Stimulated activated CD8-positive, alpha-beta memory T cell treated with anti-CD3 and anti-CD28 coated beads, Interleukin-12 subunit alpha, Interleukin-12 subunit beta, amount 100 ng/mL, for 24 hours (primary cell): Measurements from ENCODE around the gene GHR.

Experiments used
- DNase-seq: peaks from one replicate; pipeline ENCODE4 v3.0.0-alpha.2; 2020; ENCODE audit errors: extremely low read depth

Gene GHR

DNA sequence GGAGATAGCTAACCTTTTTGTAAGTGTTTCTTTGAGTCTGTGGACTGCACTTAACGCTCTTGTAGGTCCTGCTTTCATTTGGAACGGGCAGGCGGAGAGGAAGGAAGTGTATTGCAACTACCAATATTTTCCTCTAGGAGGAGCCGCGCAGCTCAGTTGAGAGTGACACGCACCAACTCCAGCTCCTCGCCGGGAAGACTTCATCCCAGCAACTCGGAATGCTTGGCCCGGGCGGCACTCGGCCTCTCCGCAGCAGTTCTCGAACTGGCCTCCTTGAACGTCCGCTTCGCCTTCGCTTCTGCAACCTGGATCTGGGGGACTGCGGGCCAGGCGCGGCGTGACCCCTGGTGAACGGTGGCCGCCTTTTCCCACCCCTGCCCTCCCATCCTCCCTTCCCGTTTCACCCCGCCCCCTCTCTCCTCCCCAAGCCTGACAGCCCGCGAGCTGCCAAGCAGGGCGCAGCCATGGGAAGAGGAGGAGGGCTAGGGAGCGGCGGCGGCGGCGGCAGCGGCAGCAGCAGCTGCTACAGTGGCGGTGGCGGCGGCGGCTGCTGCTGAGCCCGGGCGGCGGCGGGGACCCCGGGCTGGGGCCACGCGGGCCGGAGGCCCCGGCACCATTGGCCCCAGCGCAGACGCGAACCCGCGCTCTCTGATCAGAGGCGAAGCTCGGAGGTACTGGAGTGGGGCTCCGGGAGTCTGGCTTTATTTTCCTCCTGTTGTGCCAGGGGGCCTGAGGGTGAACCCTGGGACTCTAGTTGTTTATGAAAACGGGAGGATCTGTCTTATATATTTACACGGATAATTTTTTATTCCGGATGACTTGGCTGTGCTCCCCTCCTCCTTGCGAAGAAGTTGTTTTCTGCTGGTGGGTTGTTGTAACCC lies at the start of gene GHR:
Gene GHR, plus strand, starts transcription at position 155 of the 881 bp plus-strand sequence. CDS start 142,436 bp downstream, outside the sequence.
- DNase-seq, result no peak

DNA sequence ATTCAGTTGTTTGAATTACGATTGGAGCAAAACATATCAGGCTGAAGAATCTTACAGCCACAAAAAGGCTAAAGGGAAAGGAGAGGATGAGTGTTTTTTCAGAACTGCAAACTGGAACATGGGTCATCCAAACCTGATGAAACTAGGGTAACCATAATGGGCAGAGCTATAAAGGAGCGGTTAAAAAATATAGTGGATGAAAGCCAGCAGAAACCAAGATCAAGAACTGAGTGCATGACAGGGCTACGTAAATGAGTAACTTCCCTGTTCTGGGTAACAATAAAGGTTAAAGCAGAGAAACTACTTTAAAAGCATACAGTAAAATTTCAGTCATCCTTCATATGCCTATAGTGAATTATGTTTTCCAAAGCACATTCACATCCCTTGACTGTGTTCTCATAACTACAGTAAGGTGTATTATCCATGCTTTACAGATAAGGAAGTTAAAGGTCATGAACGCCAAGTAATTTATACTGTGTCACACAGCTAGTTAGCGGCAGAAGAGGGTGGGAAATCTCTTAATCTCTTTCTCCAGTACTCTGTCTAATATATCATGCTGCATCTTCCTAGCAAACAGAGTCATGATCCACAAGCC lies 48.5 kb upstream of the GHR start:
- DNase-seq, result no peak

DNA sequence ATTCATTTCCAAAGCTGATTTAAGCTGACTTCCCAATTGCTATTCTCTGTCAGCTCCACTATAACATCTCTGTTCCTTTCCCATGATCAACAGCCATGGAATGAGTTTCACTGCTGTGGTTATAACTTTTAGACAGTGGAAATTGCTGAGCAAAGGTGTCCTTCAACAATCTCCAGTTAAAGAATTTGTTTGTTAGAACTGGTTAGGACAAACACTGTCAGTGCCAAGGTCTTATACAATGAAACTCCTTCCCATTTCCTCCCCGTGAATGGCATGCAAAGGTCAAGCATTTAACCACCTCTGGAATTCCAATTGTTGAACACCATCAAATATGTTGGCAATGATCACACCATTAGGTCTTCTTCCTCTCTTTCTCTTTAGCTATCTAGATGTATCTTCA lies 45.7 kb upstream of the GHR start:
- DNase-seq, result no peak

DNA sequence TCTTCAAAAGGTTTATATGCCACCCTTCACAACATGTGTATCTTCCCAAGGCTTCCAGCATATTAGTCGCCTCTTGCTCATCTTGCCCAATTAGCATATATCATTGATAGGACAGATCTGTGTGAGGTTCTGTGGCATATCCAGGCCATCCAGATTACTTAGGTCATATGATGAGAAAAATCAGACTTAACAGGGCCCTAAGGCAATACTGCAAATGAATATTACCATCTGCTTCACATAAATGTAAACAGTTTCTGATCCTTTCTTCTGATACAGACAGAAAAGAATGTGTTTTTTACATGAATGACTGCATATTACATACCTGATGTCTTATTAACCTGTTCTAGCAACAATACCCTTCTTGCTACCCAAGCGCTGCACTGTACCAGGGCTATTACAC lies 41.3 kb upstream of the GHR start:
- DNase-seq, result no peak

DNA sequence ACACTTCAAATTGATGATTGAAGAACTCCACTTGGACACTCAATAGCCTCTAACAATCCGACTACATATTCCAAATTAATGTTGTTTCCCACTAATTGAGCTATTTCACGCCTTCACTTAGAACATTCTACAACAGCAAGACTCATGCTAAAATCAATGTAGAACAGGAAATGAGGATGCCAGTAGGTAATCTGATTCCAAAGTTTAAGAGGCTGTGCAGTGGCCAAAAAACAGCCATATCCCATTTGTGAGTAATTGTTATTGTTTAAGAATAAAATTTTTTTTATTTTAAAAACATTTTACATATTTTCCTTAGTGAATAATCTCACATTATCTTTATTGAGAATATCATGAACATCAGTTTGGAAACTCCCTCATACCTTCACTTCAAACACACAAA lies 35.7 kb upstream of the GHR start:
- no peak for DNase-seq

DNA sequence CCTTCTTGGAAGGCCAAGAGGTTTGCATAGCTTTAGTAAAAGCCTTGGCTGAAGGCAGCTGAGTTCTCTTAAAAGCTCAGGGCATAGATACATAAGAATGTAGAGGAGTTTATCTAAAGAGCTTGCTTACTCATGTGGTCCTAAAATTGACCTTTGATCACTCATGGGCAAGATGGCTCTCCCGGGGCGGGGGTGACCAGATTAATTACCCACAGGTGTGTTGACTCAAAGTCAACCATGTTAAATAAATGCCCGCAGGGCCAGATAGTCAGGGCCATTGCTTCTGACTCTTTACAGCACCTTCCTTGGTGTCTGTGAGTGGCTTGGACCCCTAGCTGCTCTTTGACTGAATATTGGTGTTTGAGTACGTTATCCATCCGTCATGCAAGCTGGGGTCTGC lies 33.1 kb upstream of the GHR start:
- DNase-seq, result no peak

DNA sequence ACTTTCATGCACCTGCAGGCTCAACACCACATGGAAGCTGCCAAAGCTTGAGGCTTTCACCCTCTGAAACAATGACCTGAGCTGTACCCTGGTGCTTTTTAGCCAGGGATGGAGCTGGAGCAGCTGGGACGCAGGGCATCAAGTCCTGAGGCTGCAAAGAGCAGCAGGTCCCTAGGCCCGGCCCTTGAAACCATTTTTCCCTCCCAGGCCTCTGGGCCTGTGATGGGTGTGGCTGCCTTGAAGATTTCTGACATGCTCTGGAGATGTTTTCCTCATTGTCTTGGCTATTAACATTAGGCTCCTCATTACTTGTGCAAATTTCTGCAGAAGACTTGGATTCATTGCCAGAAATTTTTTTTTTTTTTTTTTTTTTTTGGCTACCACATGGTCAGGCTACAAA lies 30.3 kb upstream of the GHR start:
- no peak for DNase-seq

DNA sequence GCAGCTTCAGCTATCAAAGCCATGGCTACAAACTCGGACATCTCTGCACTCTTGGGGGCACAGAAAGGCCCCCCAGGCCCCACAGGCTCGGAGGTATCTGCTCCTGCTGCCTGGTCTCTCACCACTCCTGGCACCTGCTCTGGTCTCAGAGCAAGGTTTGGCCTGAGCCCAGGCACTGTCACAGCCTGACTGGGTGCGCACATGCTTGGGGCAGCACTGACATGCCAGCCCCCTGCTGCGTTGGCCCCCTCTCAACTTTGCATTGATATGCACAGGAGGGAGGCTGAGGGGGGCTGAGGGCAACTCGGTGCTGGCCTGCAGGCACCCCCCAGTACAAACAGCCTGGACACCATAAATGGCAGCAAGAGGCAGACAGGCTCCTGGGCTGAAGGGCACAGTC lies 27.1 kb upstream of the GHR start:
- no peak for DNase-seq

DNA sequence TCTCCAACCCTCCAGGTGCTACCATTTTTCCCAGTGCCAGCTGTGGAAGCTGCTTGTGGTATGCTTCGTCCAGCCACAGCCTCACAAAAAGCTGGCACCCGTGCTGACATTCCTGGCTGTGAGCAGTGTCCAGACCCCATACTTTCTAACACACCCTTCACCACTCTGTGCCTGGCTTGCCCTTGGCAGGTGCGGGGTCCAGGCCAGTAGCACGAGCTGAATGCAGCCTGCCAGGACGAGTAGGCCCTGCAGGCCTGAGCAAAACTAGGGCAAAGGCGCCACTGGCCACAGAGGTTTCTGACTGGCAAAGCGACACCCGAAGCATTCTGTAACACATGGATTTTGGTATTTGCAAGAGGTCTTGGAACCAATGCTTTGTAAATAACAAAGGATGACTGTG lies 26.0 kb upstream of the GHR start:
- no peak for DNase-seq

DNA sequence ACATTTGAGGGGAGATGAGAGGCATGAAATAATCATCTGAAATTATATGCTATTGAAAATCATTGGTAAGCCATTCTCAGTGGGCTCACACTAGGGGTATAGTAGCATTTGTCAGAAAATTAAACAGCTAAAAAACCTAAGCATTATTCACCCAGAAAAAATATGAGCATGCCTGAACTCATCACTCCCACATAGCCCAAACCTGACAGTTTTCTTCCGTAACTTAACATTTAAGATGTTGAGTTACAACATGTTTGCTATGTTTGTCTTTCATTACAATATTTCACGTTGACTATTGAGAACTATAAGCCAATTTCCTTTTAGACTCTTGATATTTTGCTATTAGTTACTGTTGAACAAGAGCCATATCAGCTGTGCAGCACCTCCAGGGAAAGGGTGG lies 23.5 kb upstream of the GHR start:
- no peak for DNase-seq

DNA sequence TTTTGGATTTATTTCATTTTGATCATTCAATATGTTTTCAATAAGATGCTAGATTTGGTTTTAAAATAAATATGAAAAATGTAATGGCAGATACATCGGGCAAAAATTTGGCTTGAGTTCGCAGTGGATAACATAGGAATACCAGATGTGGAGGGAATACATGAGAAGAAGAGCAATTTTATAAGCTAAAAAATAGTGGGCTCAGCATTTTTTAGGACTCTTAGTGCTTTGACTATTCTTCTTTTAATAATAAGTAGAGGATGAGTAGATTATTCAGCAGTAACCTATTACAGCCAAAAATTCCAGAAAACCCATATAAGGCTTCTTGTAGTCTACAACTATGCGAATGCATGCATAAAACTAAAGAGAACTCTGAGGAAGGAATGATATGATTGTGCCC lies 22.8 kb upstream of the GHR start:
- no peak for DNase-seq

DNA sequence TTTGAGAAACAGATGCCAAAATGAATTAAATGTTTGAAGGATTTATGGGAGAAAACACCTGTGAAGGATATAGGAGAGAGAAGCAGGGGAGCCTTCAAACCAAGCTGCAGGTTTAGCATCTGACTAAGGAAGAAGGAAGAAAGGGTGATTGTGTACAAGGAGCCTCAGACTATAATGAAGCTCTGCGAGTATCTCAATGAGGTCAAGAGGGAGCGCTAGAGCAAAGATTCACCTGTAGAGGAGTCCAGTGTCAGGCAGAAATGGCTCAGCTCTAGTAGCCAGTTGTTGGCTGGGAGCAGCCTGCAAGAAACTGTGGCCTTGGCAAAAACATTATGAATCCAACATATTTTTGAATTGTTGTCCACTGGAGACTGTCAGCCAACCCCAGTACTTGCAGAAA lies 20.0 kb upstream of the GHR start:
- DNase-seq, result no peak

DNA sequence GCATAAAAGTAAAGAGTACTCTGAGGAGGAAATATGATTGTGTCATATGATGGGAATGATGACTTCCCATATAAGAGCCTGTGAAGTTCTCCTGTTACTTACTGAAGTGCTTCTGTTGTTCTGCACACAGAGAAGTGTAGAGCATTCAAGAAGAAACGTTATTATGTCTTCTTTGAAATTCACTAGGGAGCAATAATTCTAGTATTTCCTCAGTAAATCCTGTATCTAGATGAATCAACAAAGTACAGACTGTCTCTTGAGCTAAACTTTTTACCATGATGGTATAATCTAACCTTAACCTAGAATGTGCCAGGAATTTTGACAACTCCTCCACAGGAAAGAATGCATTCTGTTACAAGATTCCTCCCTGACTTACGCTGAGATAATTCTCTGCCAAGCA lies 18.9 kb upstream of the GHR start:
- DNase-seq, result no peak

DNA sequence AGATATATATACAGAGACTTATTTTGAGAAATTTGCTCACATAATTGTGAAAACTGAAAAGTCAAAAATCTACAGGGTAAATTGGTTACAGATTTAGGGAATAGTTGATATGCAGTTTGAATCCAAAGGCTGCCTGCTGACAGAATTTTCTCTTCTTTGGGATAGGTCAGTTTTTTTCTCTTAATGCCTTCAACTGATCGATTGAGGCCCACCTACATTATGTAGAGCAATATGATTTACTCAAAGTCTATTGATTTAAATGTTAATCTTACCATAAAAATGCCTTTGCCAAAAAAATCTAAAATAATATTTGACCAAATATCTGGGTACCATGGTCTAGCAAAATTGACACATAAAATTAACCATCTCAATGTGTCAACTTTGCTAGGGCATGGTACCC lies 3.9 kb upstream of the GHR start:
- no peak for DNase-seq

DNA sequence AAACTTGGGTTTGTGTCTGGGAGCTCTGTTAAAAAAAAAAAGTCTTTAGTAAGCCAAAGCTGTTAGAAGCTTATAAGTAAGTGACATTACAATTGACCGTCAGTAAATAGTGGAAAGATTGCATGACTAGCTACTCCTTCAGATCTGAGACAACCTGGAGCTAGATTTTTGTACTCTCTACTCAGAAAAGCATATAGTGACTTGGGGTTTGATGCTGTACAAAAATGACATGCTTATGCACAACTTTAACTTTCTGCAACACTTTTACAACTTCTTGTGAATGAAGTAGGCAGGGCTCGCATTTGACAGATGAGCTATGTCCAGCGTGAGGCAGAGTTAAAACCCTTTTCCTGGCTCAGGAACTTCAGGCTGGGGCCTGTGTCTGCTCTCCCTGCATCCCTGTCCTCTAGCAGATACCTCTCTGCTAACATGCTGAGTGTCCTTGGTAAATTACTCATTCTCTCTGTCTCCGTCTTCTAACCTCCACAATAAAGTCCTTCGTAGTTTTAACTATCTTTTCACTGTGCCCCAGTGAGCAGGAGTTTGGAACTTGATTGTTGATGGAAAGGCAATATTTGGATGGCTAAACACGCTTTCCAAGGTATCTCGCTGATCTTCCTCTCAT lies 471 bp upstream of the GHR start:
- DNase-seq, result no peak

DNA sequence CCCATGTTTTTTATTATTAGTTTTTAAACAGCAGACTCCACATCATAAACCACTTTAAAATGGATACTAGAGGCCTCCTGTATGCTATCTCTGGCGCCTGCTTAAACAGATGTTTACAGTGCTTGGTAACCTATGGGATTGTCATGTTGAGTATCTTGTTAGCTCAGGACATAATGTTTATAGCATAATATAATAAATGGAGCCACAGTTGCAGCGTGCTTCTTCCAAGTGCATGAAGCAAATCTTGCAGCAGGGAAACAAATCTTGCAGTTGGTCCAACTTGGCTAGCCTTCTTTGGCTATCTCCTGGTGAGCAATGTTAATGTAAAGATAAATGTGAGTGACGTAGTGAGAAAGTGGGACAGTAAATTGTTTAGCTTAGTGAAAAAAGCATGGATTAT lies 2.8 kb downstream of the GHR start:
- DNase-seq, result no peak

DNA sequence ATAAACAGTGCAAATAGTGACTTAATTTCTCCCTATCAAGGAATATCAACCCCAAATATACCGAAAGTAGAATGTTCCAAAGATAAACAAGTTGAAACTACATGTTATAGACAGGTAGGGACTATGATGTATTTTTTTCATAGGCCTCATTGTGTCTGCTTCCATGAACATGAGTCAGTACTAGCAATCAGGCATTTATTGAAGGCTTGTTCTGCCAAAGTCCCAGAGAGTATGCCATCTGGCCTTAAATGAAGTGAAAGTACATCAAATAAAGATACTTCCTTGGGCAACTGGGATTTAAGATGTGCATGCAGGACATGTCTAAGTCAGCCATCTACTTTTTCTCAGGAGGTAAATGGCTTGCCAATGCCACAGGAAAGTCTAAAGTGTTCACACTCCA lies 6.5 kb downstream of the GHR start:
- DNase-seq, result no peak

DNA sequence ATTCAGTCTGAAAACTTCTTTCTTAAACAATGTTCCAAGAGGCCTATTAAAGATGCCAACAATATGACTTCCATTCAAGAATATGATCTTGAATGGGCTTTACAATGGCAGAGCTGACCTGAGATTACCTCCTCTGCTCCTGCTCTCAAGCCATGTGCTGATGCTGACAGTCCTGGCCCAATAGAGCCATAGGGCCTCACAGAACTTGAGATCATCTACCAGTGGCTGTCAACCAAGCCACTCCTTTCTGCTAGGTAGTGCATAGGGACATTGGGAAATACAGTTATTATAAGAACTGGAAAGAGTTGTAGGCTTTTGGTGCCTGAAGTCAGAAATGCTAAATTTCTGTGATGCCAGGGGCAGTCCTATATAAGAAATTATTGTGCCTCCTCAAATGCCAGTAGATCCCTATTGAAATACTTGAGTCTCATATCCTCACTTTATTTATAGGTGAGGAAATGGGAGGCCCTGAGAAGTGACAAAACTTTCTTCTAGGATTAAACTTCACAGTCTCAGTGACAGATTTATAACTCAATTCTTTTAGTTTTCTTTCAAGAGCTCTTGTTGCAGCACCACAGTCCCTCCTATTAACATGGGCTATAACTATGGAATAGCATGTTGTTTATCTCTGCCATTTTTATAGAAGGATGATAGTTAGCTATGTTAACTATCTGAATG lies 10.9 kb downstream of the GHR start:
- DNase-seq, result no peak

DNA sequence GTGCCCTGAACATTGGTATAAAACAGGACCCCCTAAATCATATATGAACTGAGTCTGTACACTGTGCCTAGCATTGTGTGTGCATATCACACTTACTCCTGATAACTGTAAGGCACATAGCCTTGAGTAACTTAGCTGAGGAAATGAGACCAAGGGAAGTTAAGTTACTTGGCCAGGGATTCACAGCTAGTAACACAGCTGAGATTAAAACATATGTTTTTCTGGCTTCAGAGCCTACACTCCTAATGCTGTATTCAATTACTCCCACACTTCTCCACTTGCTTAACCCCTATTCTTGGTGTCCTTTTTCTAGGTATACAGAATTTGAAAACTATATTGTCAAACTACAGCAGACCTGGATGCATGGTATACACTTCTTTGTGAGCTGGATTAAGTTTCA lies 12.8 kb downstream of the GHR start:
- no peak for DNase-seq

DNA sequence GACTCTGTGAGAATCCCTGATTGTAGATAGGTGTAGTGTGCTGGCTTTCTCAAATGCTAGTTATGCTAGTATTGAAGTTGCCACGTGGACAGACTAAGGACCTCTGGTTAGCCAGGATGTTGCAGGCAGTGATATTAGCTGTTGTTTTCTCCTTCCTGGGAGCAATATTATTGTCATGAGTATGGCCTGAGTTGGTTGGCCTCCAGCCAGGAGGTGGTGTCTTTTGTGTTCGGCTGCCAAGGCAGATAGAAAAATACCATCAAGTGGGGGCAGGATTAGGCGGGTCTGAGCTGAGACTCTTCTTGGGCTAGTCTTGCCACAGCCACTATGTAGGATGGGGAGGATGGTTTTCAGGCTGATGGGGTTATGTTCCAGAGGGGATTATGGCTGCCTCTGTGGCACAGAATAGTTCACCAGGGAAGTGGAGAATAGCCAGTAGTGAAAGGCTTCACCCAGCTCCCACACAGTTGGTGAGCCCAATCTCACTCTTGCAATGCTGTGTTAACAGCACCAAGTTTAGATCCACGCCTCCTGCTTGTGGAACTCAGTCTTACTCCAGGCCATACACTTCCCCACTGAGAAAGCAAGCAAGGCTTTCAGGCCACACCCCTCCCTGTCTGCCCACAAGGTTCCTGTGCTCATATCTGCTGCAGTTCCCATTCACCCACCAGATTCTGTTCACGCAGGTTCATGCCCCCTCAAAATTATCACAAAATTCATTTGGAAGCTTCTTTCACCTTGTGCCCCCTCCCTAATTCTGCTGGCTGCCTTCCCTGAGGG lies 31.2 kb downstream of the GHR start:
- no peak for DNase-seq

DNA sequence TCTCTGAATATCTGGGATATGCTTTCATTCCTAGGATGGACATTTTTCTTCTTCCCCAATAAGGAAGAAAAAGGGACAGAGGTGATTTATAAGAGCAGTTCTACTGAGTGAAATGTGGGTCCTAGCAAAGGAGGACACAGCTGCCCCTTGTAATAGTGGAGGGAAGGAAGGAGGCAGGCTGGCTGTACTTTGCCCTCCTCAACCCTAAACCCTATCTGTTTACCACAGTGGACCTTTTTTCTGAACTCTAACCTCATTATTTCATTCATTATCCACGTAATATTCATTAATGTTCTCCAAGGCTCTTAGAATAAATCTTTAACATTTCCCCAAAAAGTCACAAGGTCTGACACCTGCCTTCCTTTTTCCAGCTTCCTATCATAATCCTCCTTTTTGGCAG lies 37.8 kb downstream of the GHR start:
- no peak for DNase-seq

DNA sequence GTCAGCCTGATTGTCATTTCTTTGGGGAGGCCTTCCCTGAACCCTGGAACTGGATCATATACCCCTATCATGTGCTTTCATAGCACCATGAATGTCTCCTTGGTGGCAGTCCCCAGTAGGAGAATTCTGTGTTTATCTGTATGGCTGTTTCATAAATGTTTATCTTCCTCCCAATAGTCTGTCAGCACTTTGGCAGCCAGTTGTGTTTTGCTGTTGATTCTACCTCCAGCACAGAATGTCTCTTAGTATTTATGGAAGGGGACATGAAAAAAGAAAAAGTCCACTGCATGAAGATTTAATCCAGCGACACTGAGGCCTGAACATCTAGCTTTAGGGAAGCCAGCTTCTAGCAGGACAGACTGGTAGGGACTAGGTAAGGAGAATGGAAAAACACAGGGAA lies 38.3 kb downstream of the GHR start:
- no peak for DNase-seq
